K562 (cell line): Measurements from ENCODE around the gene OXSR1. TPM values are rescaled to one million over a fixed set of nuclear protein-coding genes. Genes with fewer than 3 reads are reported as not detected.

Source experiments
- BRF2 ChIP-seq: IDR thresholded peaks from 3 replicates; pipeline ENCODE4 v1.6.1; 2011; ENCODE audit warnings: borderline replicate concordance, mild to moderate bottlenecking; ENCODE audit not compliant: insufficient read length, insufficient read depth
- DEAF1 ChIP-seq: fragments of 450-650 bp; formaldehyde crosslinking; IDR thresholded peaks from 2 replicates; pipeline ENCODE4 v1.4.0; 2020; ENCODE audit warnings: mild to moderate bottlenecking, moderate library complexity
- DPF2 ChIP-seq: fragments of 450-650 bp; IDR thresholded peaks from 2 replicates; pipeline ENCODE4 v1.6.1; 2016
- GTF2B ChIP-seq: IDR thresholded peaks from 2 replicates; pipeline ENCODE4 v1.6.1; 2011; ENCODE audit not compliant: insufficient read length; ENCODE audit errors: extremely low read depth
- NCOA6 ChIP-seq: fragments of 450-650 bp; IDR thresholded peaks from 2 replicates; pipeline ENCODE4 v1.6.1; 2017; ENCODE audit warnings: mild to moderate bottlenecking
- NFIX ChIP-seq: fragments of 250-450 bp; sonication (Bioruptor Pico); IDR thresholded peaks from 2 replicates; pipeline ENCODE4 v1.4.0; 2020; ENCODE audit warnings: low read depth, mild to moderate bottlenecking, moderate library complexity
- PCBP1 ChIP-seq: fragments of 200-400 bp; formaldehyde crosslinking; IDR thresholded peaks from 2 replicates; pipeline ENCODE4 v1.6.1; 2018; ENCODE audit warnings: mild to moderate bottlenecking, low read depth, low read length; ENCODE audit not compliant: poor library complexity, severe bottlenecking
- PHF8 ChIP-seq: fragments of 200-600 bp; sonication (generic); IDR thresholded peaks from 2 replicates; pipeline ENCODE4 v1.6.1; 2012; ENCODE audit warnings: mixed run types, mild to moderate bottlenecking, inconsistent platforms, low read length, moderate library complexity, borderline replicate concordance
- POLR2H ChIP-seq: IDR thresholded peaks from 2 replicates; pipeline ENCODE4 v1.6.1; 2016; ENCODE audit warnings: missing genetic modification characterization, low read depth, mild to moderate bottlenecking, control low read depth, missing compliant biosample characterization, moderate library complexity
- RB1 ChIP-seq: fragments of 450-650 bp; IDR thresholded peaks from 2 replicates; pipeline ENCODE4 v1.6.1; 2017; ENCODE audit warnings: low read depth, mild to moderate bottlenecking
- SMAD1 ChIP-seq: fragments of 150-350 bp; IDR thresholded peaks from 2 replicates; pipeline ENCODE4 v1.6.1; 2014; ENCODE audit warnings: low read length, low read depth; ENCODE audit not compliant: partially characterized antibody
- SRSF1 ChIP-seq: fragments of 200-400 bp; formaldehyde crosslinking; IDR thresholded peaks from 2 replicates; pipeline ENCODE4 v1.6.1; 2017; ENCODE audit warnings: mild to moderate bottlenecking, low read depth, low read length, moderate library complexity
- TFAM ChIP-seq: fragments of 250-450 bp; sonication (Bioruptor Pico); conservative IDR thresholded peaks from 2 replicates; pipeline ENCODE4 v1.5.0; 2021; ENCODE audit warnings: mild to moderate bottlenecking, moderate library complexity
- TSC22D4 ChIP-seq: fragments of 450-650 bp; IDR thresholded peaks from 2 replicates; pipeline ENCODE4 v1.6.1; 2016; ENCODE audit warnings: missing genetic modification characterization, missing biosample characterization, control low read depth
- XRCC3 ChIP-seq: fragments of 450-650 bp; IDR thresholded peaks from 2 replicates; pipeline ENCODE4 v1.6.1; 2017; ENCODE audit warnings: mild to moderate bottlenecking, moderate library complexity
- ZNF174 ChIP-seq: fragments of 250-450 bp; sonication (Bioruptor Pico); IDR thresholded peaks from 2 replicates; pipeline ENCODE4 v1.4.0; 2020; ENCODE audit warnings: mild to moderate bottlenecking
- ZNF217 ChIP-seq: sonication (generic); formaldehyde crosslinking; IDR thresholded peaks from 2 replicates; pipeline ENCODE4 v1.8.0; 2022; ENCODE audit warnings: mild to moderate bottlenecking, missing genetic modification reagents
- ZNF263 ChIP-seq: sonication (generic); formaldehyde crosslinking; IDR thresholded peaks from 2 replicates; pipeline ENCODE4 v1.8.0; 2022; ENCODE audit warnings: mild to moderate bottlenecking, missing genetic modification reagents, borderline replicate concordance
- ZNF408 ChIP-seq: fragments of 250-450 bp; sonication (Bioruptor Pico); IDR thresholded peaks from 2 replicates; pipeline ENCODE4 v1.4.0; 2020; ENCODE audit warnings: low read depth, mild to moderate bottlenecking, moderate library complexity
- ZNF431 ChIP-seq: sonication (generic); formaldehyde crosslinking; IDR thresholded peaks from 2 replicates; pipeline ENCODE4 v1.8.0; 2022; ENCODE audit warnings: mild to moderate bottlenecking, missing genetic modification reagents
- ZNF436 ChIP-seq: fragments of 250-450, 450-650 bp; sonication (Bioruptor Pico); formaldehyde crosslinking; IDR thresholded peaks from 2 replicates; pipeline ENCODE4 v1.7.0; 2020; ENCODE audit warnings: mild to moderate bottlenecking
- ZNF589 ChIP-seq: fragments of 200-800 bp; sonication (Bioruptor generic); IDR thresholded peaks from 2 replicates; pipeline ENCODE4 v1.6.1; 2016; ENCODE audit warnings: low read depth, missing genetic modification characterization, missing compliant biosample characterization
- polyA plus RNA-seq, 8 experiments: library from polyadenylated mRNA; depleted of rRNA in 4 of 8; stranded (reverse) in 5 of 8; unstranded in 3 of 8; fragments of >200 nt; fragmentation: Nextera tagmentation in 2 of 8; fragmentation: Illumina TruSeq in 1 of 8; extraction: Ambion mirVana in 2 of 8; extraction: Trizol in 1 of 8; gene quantifications; 2 replicates each; pipeline versions ENCODE4 v1.2.1 to v1.2.3, GENCODE V29; 2011 to 2014; ENCODE audit warnings: inconsistent platforms in 1 of 8, missing spikeins in 1 of 8
- total RNA-seq, 7 experiments: library from RNA; depleted of rRNA in 6 of 7; stranded (reverse); fragments of >200 nt in 6 of 7; fragmentation: Illumina TruSeq in 2 of 7; extraction: Trizol in 2 of 7; gene quantifications; 2 replicates each; pipeline versions ENCODE4 v1.2.1 to v1.2.3, GENCODE V29; 2011 to 2021; ENCODE audit warnings: low replicate concordance in 1 of 7
- TF ChIP-seq, protein P1 (sequence below): sonication (generic); formaldehyde crosslinking; IDR thresholded peaks from 2 replicates; pipeline ENCODE4 v1.8.1; 2022; ENCODE audit warnings: missing genetic modification reagents

OXSR1 gene
- total and polyA plus RNA-seq, 9 of the 15 experiments (the other 6 are each of a cell fraction or from before 2014, with no cell fraction given): 15.7 to 87.6 (median 48.7) TPM

- TF ChIP-seq PHF8: no peak; the same call in 1 of the 2 replicates
- no peak for TF ChIP-seq ZNF263 (CRISPR knock-in tag)
- no peak for TF ChIP-seq PCBP1
- TF ChIP-seq XRCC3: no peak
- TF ChIP-seq NFIX (CRISPR knock-in tag): no peak
- TF ChIP-seq SRSF1: no peak
- no peak for TF ChIP-seq DPF2
- no peak for TF ChIP-seq ZNF174 (CRISPR knock-in tag)
- TF ChIP-seq, protein P1, sequence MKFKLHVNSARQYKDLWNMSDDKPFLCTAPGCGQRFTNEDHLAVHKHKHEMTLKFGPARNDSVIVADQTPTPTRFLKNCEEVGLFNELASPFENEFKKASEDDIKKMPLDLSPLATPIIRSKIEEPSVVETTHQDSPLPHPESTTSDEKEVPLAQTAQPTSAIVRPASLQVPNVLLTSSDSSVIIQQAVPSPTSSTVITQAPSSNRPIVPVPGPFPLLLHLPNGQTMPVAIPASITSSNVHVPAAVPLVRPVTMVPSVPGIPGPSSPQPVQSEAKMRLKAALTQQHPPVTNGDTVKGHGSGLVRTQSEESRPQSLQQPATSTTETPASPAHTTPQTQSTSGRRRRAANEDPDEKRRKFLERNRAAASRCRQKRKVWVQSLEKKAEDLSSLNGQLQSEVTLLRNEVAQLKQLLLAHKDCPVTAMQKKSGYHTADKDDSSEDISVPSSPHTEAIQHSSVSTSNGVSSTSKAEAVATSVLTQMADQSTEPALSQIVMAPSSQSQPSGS (CRISPR knock-in tag): no peak
- no peak for TF ChIP-seq ZNF436 (CRISPR knock-in tag)
- TF ChIP-seq GTF2B: no peak
- TF ChIP-seq ZNF217 (CRISPR knock-in tag): no peak
- peak; percentile 40 for TF ChIP-seq SMAD1
- TF ChIP-seq RB1: peak; percentile 45; the same call in 1 of the 2 replicates
- TF ChIP-seq DEAF1 (CRISPR knock-in tag): peak; percentile 76
- no peak for TF ChIP-seq TSC22D4 (tag)
- no peak for TF ChIP-seq BRF2
- TF ChIP-seq NCOA6: no peak
- TF ChIP-seq ZNF431: no peak
- TF ChIP-seq ZNF408: no peak
- TF ChIP-seq POLR2H (tag): no peak
- no peak for TF ChIP-seq ZNF589 (CRISPR knock-in tag)
- TF ChIP-seq TFAM (CRISPR knock-in tag): no peak
Measured at GRCh38 chr3:38117748-38118420, 47.5 kb upstream of the OXSR1 start (continued).
